NCI-H526 treated with DMSO at 0.1 percent for 48 hours (cell line): ENCODE data around the gene IL17A.

Experiments used
- DNase-seq: peaks from one replicate; lab custom pipeline; 2025; lab: John Stamatoyannopoulos, UW

Gene IL17A

GRCh38 chr6:52186075-52186474 is at the start of gene IL17A:
IL17A (plus strand) TSS chr6:52186375; CDS start chr6:52186432, 57 bp downstream.
- no peak for DNase-seq

- DNase-seq: no peak
Observed at GRCh38 chr6:52136934-52137467, 49.2 kb upstream of the IL17A start.

- DNase-seq: no peak
Observed at GRCh38 chr6:52138284-52138683, 47.9 kb upstream of the IL17A start.

- no peak for DNase-seq
Observed at GRCh38 chr6:52139985-52140680, 46.0 kb upstream of the IL17A start.

- DNase-seq: no peak
Observed at GRCh38 chr6:52141596-52141995, 44.6 kb upstream of the IL17A start.

GRCh38 chr6:52142556-52142955 is 43.6 kb upstream of the IL17A start:
- DNase-seq: no peak

- DNase-seq: no peak
Observed at GRCh38 chr6:52143551-52143950, 42.6 kb upstream of the IL17A start.

GRCh38 chr6:52144196-52145076 is 41.7 kb upstream of the IL17A start:
- no peak for DNase-seq

GRCh38 chr6:52146851-52147445 is 39.2 kb upstream of the IL17A start:
- DNase-seq: no peak

GRCh38 chr6:52149076-52149475 is 37.1 kb upstream of the IL17A start:
- DNase-seq: no peak

- no peak for DNase-seq
Observed at GRCh38 chr6:52149949-52150348, 36.2 kb upstream of the IL17A start.

GRCh38 chr6:52152070-52152423 is 34.1 kb upstream of the IL17A start:
- no peak for DNase-seq

- DNase-seq: no peak
Observed at GRCh38 chr6:52152711-52153160, 33.4 kb upstream of the IL17A start.

GRCh38 chr6:52154381-52154780 is 31.8 kb upstream of the IL17A start:
- no peak for DNase-seq

- no peak for DNase-seq
Observed at GRCh38 chr6:52155791-52156576, 30.2 kb upstream of the IL17A start.

GRCh38 chr6:52157301-52157941 is 28.8 kb upstream of the IL17A start:
- DNase-seq: no peak

- no peak for DNase-seq
Observed at GRCh38 chr6:52160472-52161104, 25.6 kb upstream of the IL17A start.

- DNase-seq: no peak
Observed at GRCh38 chr6:52161689-52162438, 24.3 kb upstream of the IL17A start.

- peak; percentile 7 for DNase-seq
Observed at GRCh38 chr6:52162940-52163908, 23.0 kb upstream of the IL17A start.
